ENCODE results near the gene COL9A3.

COL9A3 gene

GRCh38 chr20:62812181-62812906 is 4.5 kb upstream of the COL9A3 start:
- DNase-seq: no peak

- no peak for DNase-seq
Observed at GRCh38 chr20:62812907-62813200, 4.0 kb upstream of the COL9A3 start.

GRCh38 chr20:62813588-62813987 is 3.3 kb upstream of the COL9A3 start:
- DNase-seq: no peak

- DNase-seq: no peak
Observed at GRCh38 chr20:62814060-62814708, 2.7 kb upstream of the COL9A3 start.

- DNase-seq: no peak
Observed at GRCh38 chr20:62814709-62815065, 2.2 kb upstream of the COL9A3 start.

GRCh38 chr20:62815066-62815991 is 1.5 kb upstream of the COL9A3 start:
- no peak for DNase-seq

GRCh38 chr20:62816031-62816883 is 593 bp upstream of the COL9A3 start:
- DNase-seq: no peak

GRCh38 chr20:62817975-62818591 is 1.2 kb downstream of the COL9A3 start:
- no peak for DNase-seq

GRCh38 chr20:62818592-62819493 is 2.0 kb downstream of the COL9A3 start:
- no peak for DNase-seq

- no peak for DNase-seq
Observed at GRCh38 chr20:62819494-62820174, 2.8 kb downstream of the COL9A3 start.

GRCh38 chr20:62820208-62820961 is 3.5 kb downstream of the COL9A3 start:
- no peak for DNase-seq

- no peak for DNase-seq
Observed at GRCh38 chr20:62820962-62821725, 4.3 kb downstream of the COL9A3 start.

GRCh38 chr20:62821726-62822210 is 4.9 kb downstream of the COL9A3 start:
- DNase-seq: no peak

- DNase-seq: no peak
Observed at GRCh38 chr20:62822239-62822787, 5.5 kb downstream of the COL9A3 start.

GRCh38 chr20:62822788-62823651 is 6.2 kb downstream of the COL9A3 start:
- DNase-seq: peak in 1 of 2 experiments; percentile 35

GRCh38 chr20:62823688-62824475 is 7.0 kb downstream of the COL9A3 start:
- DNase-seq: no peak

Data from stimulated activated CD4-positive, alpha-beta T cell treated with anti-CD3 and anti-CD28 coated beads, Interleukin-4, amount 100 ng/mL, for 4 hours (primary cell).